Ovary (tissue), 3 donors: ENCODE results near the gene HIGD2A.

Experiments
- POLR2A ChIP-seq: fragments of 450-650 bp; IDR thresholded peaks from one replicate; pipeline ENCODE4 v1.6.1; 2017; ENCODE audit warnings: antibody characterized with exemption, mild to moderate bottlenecking, moderate library complexity
- TF ChIP-seq, protein P1 (sequence below), 3 donors: fragments of 450-650 bp in 2 of 3; fragments of 200-600 bp in 1 of 3; IDR thresholded peaks; one replicate each; pipeline versions ENCODE4 v1.5.1 to v1.8.0; 2016 to 2022; ENCODE audit warnings: antibody characterized with exemption in 3 of 3, mild to moderate bottlenecking in 1 of 3
- donor health status: DM: no; HTN: no; CAD: no.

GRCh38 chr5:176415240-176415951 is 26.8 kb downstream of the HIGD2A start:
- TF ChIP-seq, protein P1, sequence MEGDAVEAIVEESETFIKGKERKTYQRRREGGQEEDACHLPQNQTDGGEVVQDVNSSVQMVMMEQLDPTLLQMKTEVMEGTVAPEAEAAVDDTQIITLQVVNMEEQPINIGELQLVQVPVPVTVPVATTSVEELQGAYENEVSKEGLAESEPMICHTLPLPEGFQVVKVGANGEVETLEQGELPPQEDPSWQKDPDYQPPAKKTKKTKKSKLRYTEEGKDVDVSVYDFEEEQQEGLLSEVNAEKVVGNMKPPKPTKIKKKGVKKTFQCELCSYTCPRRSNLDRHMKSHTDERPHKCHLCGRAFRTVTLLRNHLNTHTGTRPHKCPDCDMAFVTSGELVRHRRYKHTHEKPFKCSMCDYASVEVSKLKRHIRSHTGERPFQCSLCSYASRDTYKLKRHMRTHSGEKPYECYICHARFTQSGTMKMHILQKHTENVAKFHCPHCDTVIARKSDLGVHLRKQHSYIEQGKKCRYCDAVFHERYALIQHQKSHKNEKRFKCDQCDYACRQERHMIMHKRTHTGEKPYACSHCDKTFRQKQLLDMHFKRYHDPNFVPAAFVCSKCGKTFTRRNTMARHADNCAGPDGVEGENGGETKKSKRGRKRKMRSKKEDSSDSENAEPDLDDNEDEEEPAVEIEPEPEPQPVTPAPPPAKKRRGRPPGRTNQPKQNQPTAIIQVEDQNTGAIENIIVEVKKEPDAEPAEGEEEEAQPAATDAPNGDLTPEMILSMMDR (IDR thresholded peaks at IDR 0.05) = no peak
- no peak for TF ChIP-seq POLR2A
